ENCODE results near the gene SFTA2.
"Not testable (repeated sequence)": the region's sequence is repeated elsewhere in the genome, so short reads cannot be mapped to it uniquely, and the experiment has no call there.

The SFTA2 gene

GRCh38 chr6:30907758-30908591, 24.0 kb downstream of the SFTA2 start, which contains the start of gene GTF2H4:
Gene GTF2H4 (plus strand): TSS chr6:30908207.
- peak; percentile 99 for ATAC-seq
- TF ChIP-seq ARNTL (CRISPR knock-in tag; IDR thresholded peaks at IDR 0.05; ENCODE audit: borderline replicate concordance, low read depth) = no peak
- no peak for TF ChIP-seq SNAI2 (CRISPR knock-in tag; IDR thresholded peaks at IDR 0.05)
- TF ChIP-seq RARB (CRISPR knock-in tag; IDR thresholded peaks at IDR 0.05) = peak; percentile 68; the same call in 1 of the 2 replicates
- TF ChIP-seq CSDC2 (CRISPR knock-in tag; IDR thresholded peaks at IDR 0.05) = no peak; the same call in 1 of the 2 replicates
- TF ChIP-seq ZNF70 (CRISPR knock-in tag; IDR thresholded peaks at IDR 0.05) = peak; percentile 63; the same call in 1 of the 2 replicates
- peak; percentile 54; the same call in 1 of the 2 replicates for TF ChIP-seq GLIS3 (CRISPR knock-in tag; IDR thresholded peaks at IDR 0.05)
- TF ChIP-seq TOX (CRISPR knock-in tag; IDR thresholded peaks at IDR 0.05; ENCODE audit: borderline replicate concordance) = no peak
- no peak for TF ChIP-seq ZNF8 (CRISPR knock-in tag; IDR thresholded peaks at IDR 0.05)
- TF ChIP-seq BACH2 (CRISPR knock-in tag; IDR thresholded peaks at IDR 0.05; ENCODE audit: borderline replicate concordance) = no peak
- no peak for TF ChIP-seq OSR1 (CRISPR knock-in tag; IDR thresholded peaks at IDR 0.05)
- TF ChIP-seq TSHZ2 (CRISPR knock-in tag; IDR thresholded peaks at IDR 0.05) = peak; percentile 82
- no peak for TF ChIP-seq ESRRG (CRISPR knock-in tag; IDR thresholded peaks at IDR 0.05)
- TF ChIP-seq ZC3H10 (CRISPR knock-in tag; IDR thresholded peaks at IDR 0.05) = no peak
- no peak for TF ChIP-seq ZNF565 (CRISPR knock-in tag; conservative IDR thresholded peaks at IDR 0.05; ENCODE audit: low read depth)
- no peak for TF ChIP-seq ISL1 (CRISPR knock-in tag; IDR thresholded peaks at IDR 0.05)
- peak; percentile 66; the same call in 1 of the 2 replicates for TF ChIP-seq POU6F1 (CRISPR knock-in tag; IDR thresholded peaks at IDR 0.05; ENCODE audit: borderline replicate concordance, low read depth)
- no peak for TF ChIP-seq PPARA (CRISPR knock-in tag; IDR thresholded peaks at IDR 0.05; ENCODE audit: borderline replicate concordance)
- TF ChIP-seq PATZ1 (CRISPR knock-in tag; IDR thresholded peaks at IDR 0.05; ENCODE audit: borderline replicate concordance) = no peak
- 0 out of 2 replicates have a peak, but pooled peaks have one; percentile 56 for TF ChIP-seq CREB5 (CRISPR knock-in tag; IDR thresholded peaks at IDR 0.05; ENCODE audit: low read depth)
- TF ChIP-seq ZFP30 (CRISPR knock-in tag; IDR thresholded peaks at IDR 0.05) = no peak
- peak; percentile 59; the same call in 1 of the 2 replicates for TF ChIP-seq ZFP3 (CRISPR knock-in tag; IDR thresholded peaks at IDR 0.05)
- TF ChIP-seq TCF4 (CRISPR knock-in tag; IDR thresholded peaks at IDR 0.05; ENCODE audit: borderline replicate concordance) = peak; percentile 37; the same call in 1 of the 2 replicates
- TF ChIP-seq CSRNP3 (CRISPR knock-in tag; IDR thresholded peaks at IDR 0.05) = no peak

- ATAC-seq = not testable (repeated sequence)
Measured at GRCh38 chr6:30907290-30907757, 24.6 kb downstream of the SFTA2 start.

Measured in SK-N-SH treated with all-trans-retinoic acid at 6 μM for 48 hours (cell line).